Endothelial cell of umbilical vein (primary cell): ENCODE measurements around the gene ADIPOR2. TPM values are rescaled to one million over a fixed set of nuclear protein-coding genes. Genes with fewer than 3 reads are reported as not detected.

Experiments used
- BruUV-seq: library from RNA; stranded (reverse); fragments of 400-500 nt; replicated peaks from 2 replicates; lab custom pipeline; 2021; lab: Mats Ljungman, UMichigan
- CTCF ChIA-PET: fragments of 300-600, 350-600 bp; sonication (Branson Sonifier 250); formaldehyde crosslinking; loops from one replicate; lab custom pipeline; 2021; ENCODE audit warnings: antibody characterized with exemption, inconsistent platforms; lab: Charles Lee
- POLR2A ChIA-PET: fragments of 300-600, 350-600 bp; sonication (Branson Sonifier 250); formaldehyde crosslinking; loops from one replicate; lab custom pipeline; 2021; ENCODE audit warnings: antibody characterized with exemption, inconsistent platforms; lab: Charles Lee
- DNase-seq: peaks from one replicate; pipeline ENCODE4 v3.0.0-alpha.2; 2011; ENCODE audit warnings: low read depth, low spot score
- FAIRE-seq: peaks from 2 replicates; lab custom pipeline; 2011; peaks lifted over from hg19 to GRCh38; lab: Jason Lieb, UNC
- H2AFZ ChIP-seq: 2 replicates; pipeline ENCODE4 v1.6.0; 2012; ENCODE audit warnings: low read depth, low read length, control low read depth, inconsistent platforms
- H3K27ac ChIP-seq: 2 replicates; pipeline ENCODE4 v1.5.1; 2011; ENCODE audit warnings: low read depth, mild to moderate bottlenecking, control low read depth, low read length, moderate library complexity; ENCODE audit not compliant: insufficient read depth
- H3K27me3 ChIP-seq, 2 experiments: 2 replicates each; pipeline versions ENCODE4 v1.6.0 to v1.6.1; 2011; ENCODE audit warnings: low read length in 2 of 2, mixed read lengths in 1 of 2; ENCODE audit not compliant: control insufficient read depth in 2 of 2, insufficient read depth in 2 of 2
- H3K36me3 ChIP-seq, 2 experiments: 2 replicates in 1 of 2; 3 replicates in 1 of 2; pipeline ENCODE4 v1.5.1; 2011; ENCODE audit warnings: low read length in 2 of 2, mild to moderate bottlenecking in 1 of 2, moderate library complexity in 1 of 2; ENCODE audit not compliant: control insufficient read depth in 2 of 2, insufficient read depth in 2 of 2; ENCODE audit errors: extremely low read depth in 1 of 2
- H3K4me1 ChIP-seq: 3 replicates; pipeline ENCODE4 v1.5.1; 2011; ENCODE audit warnings: mild to moderate bottlenecking, low read length; ENCODE audit not compliant: control insufficient read depth, insufficient read depth; ENCODE audit errors: extremely low read depth
- H3K4me2 ChIP-seq: 2 replicates; pipeline ENCODE4 v1.6.1; 2011; ENCODE audit warnings: low read length, control low read depth, mixed read lengths; ENCODE audit not compliant: insufficient read depth
- H3K4me3 ChIP-seq, 3 experiments: fragments of 200-600 bp in 1 of 3; sonication (generic), shearing (Covaris generic) in 1 of 3; replicated peaks in 1 of 3; 2 replicates each; pipeline ENCODE4 v1.5.1; 2011 to 2016; ENCODE audit warnings: control low read depth in 3 of 3, low read length in 3 of 3, mild to moderate bottlenecking in 2 of 3, inconsistent platforms in 1 of 3, low read depth in 1 of 3, moderate library complexity in 1 of 3; ENCODE audit not compliant: insufficient read depth in 1 of 3
- H3K79me2 ChIP-seq: 2 replicates; pipeline ENCODE4 v1.6.0; 2012; ENCODE audit warnings: low read length, inconsistent platforms; ENCODE audit not compliant: control insufficient read depth, insufficient read depth
- H3K9ac ChIP-seq: replicated peaks from 2 replicates; pipeline ENCODE3; 2011; ENCODE audit warnings: low read length, control low read depth; ENCODE audit not compliant: insufficient read depth; ENCODE audit errors: extremely low read depth
- H3K9me1 ChIP-seq: replicated peaks from 3 replicates; pipeline ENCODE4 v1.6.0; 2011; ENCODE audit warnings: mild to moderate bottlenecking, low read length; ENCODE audit not compliant: control insufficient read depth, insufficient read depth; ENCODE audit errors: extremely low read depth
- H3K9me3 ChIP-seq: replicated peaks from 2 replicates; pipeline ENCODE4 v1.5.1; 2012; ENCODE audit warnings: low read length, inconsistent platforms; ENCODE audit not compliant: control insufficient read depth, insufficient read depth
- H4K20me1 ChIP-seq: replicated peaks from 2 replicates; pipeline ENCODE3; 2011; ENCODE audit warnings: mild to moderate bottlenecking, low read length; ENCODE audit not compliant: control insufficient read depth, insufficient read depth; ENCODE audit errors: extremely low read depth
- CTCF ChIP-seq, 2 donors: IDR thresholded peaks; 1 replicate in 1 of 2; 2 replicates in 1 of 2; pipeline ENCODE4 v1.5.1; 2011; ENCODE audit warnings: low read length in 2 of 2, mild to moderate bottlenecking in 2 of 2, moderate library complexity in 2 of 2, control low read depth in 1 of 2, inconsistent platforms in 1 of 2, low read depth in 1 of 2; ENCODE audit not compliant: insufficient read depth in 1 of 2; ENCODE audit errors: extremely low read depth in 1 of 2
- EZH2 ChIP-seq: IDR thresholded peaks from 2 replicates; pipeline ENCODE4 v1.6.1; 2012; ENCODE audit warnings: borderline replicate concordance, low read depth, mild to moderate bottlenecking, moderate library complexity, low read length, inconsistent platforms; ENCODE audit not compliant: severe bottlenecking
- FOS ChIP-seq: IDR thresholded peaks from 2 replicates; pipeline ENCODE4 v1.6.1; 2011; ENCODE audit warnings: mild to moderate bottlenecking, low read length, moderate library complexity, borderline replicate concordance; ENCODE audit not compliant: insufficient read depth
- GATA2 ChIP-seq: IDR thresholded peaks from 2 replicates; pipeline ENCODE4 v1.7.0; 2011; ENCODE audit warnings: low read depth, mild to moderate bottlenecking, moderate library complexity, mixed read lengths, low read length; ENCODE audit not compliant: insufficient read length, insufficient read depth
- JUN ChIP-seq: IDR thresholded peaks from 2 replicates; pipeline ENCODE4 v1.6.1; 2011; ENCODE audit warnings: borderline replicate concordance, low read depth; ENCODE audit not compliant: insufficient read length, insufficient read depth
- MAX ChIP-seq: IDR thresholded peaks from 2 replicates; pipeline ENCODE4 v1.6.1; 2011; ENCODE audit not compliant: insufficient read depth, insufficient read length
- MYC ChIP-seq: IDR thresholded peaks from one replicate; pipeline ENCODE4 v1.6.1; 2011; ENCODE audit warnings: mild to moderate bottlenecking, low read depth, low read length
- POLR2A ChIP-seq: IDR thresholded peaks from 2 replicates; pipeline ENCODE4 v1.6.1; 2012; ENCODE audit warnings: low read depth, mild to moderate bottlenecking, control low read depth, low read length
- POLR2AphosphoS5 ChIP-seq: IDR thresholded peaks from 2 replicates; pipeline ENCODE4 v1.6.1; 2012; ENCODE audit warnings: low read depth, mild to moderate bottlenecking, control low read depth, low read length, moderate library complexity; ENCODE audit not compliant: insufficient read depth
- dilution Hi-C: fragments of 300-500 bp; cut with MboI; formaldehyde crosslinking; loops from one replicate; pipeline ENCODE4 v1.15.0; 2019; ENCODE audit warnings: low sequenced_read_pairs; ENCODE audit not compliant: extremely low pct_ligation_motif_present
- intact Hi-C: fragments of 100-400 bp; cut with micrococcal nuclease; formaldehyde crosslinking; loops from one replicate; pipeline ENCODE4 v1.10.0; 2022
- polyA plus RNA-seq, 4 experiments: library from polyadenylated mRNA; depleted of rRNA in 3 of 4; stranded (reverse) in 3 of 4; unstranded in 1 of 4; fragments of >200 nt; gene quantifications; 2 replicates each; pipeline versions ENCODE4 v1.2.1 to v1.2.3, GENCODE V29; 2011 to 2012; ENCODE audit warnings: missing spikeins in 1 of 4
- total RNA-seq: library from RNA; stranded (reverse); gene quantifications from 2 replicates; pipeline ENCODE4 v1.2.3, GENCODE V29; 2021

Gene ADIPOR2
- total and polyA plus RNA-seq, 2 donors (not counting 3 experiments of a cell fraction or from before 2014, with no cell fraction given) = 22.5 to 57.3 TPM

- no TSS peak for BruUV-seq
- Histone ChIP-seq H4K20me1 (peaks cover 11% of the 10 kb centered on the region), H3K27ac (no peak overlapping the region), H3K4me3 (no peak overlapping the region), H3K9me3 (no peaks in the 10 kb centered on the region), H3K79me2 (peaks cover 85% of the 10 kb centered on the region), H3K9ac (no peak overlapping the region), H2AFZ (no peak overlapping the region), H3K4me2 (no peak overlapping the region), H3K36me3 (no peaks in the 10 kb centered on the region), H3K4me1 (peaks cover 2% of the 10 kb centered on the region), H3K27me3 (no peaks in the 10 kb centered on the region), H3K9me1 (no peaks in the 10 kb centered on the region)
- TF ChIP-seq CTCF (IDR thresholded peaks at IDR 0.05; ENCODE audit: extremely low read depth in 1 of 2, insufficient read depth in 1 of 2, low read depth in 1 of 2, low read length in 2 of 2) (no peak), MAX (no peak), MYC (no peak), FOS (no peak), POLR2A (no peak), POLR2AphosphoS5 (no peak), JUN (no peak), GATA2 (no peak), EZH2 (no peak)
- intact Hi-C loops = no loop called here
- DNase-seq (no peak), FAIRE-seq (no peak)
- ChIA-PET POLR2A (no interaction called here), CTCF (interaction anchor here (1.5 to 2.0 kb wide), 2 partner anchors 12 to 51 kb away, joined by 3 to 5 read pairs; no protein-coding TSS in a partner anchor)
- dilution Hi-C loops = no loop called here
Observed at GRCh38 chr12:1703771-1704722, 13.2 kb downstream of the ADIPOR2 start.
